Measurements from ENCODE around the gene PNPLA3. TPM values are rescaled to one million over a fixed set of nuclear protein-coding genes. Genes with fewer than 3 reads are reported as not detected.
A peak's percentile ranks its signal among the peaks of the same experiment; 100 is the strongest.

Gene PNPLA3
- total and polyA plus RNA-seq, 2 of the 4 experiments (the other 2 are of a cell fraction) = 3.6 to 7.5 TPM

DNA sequence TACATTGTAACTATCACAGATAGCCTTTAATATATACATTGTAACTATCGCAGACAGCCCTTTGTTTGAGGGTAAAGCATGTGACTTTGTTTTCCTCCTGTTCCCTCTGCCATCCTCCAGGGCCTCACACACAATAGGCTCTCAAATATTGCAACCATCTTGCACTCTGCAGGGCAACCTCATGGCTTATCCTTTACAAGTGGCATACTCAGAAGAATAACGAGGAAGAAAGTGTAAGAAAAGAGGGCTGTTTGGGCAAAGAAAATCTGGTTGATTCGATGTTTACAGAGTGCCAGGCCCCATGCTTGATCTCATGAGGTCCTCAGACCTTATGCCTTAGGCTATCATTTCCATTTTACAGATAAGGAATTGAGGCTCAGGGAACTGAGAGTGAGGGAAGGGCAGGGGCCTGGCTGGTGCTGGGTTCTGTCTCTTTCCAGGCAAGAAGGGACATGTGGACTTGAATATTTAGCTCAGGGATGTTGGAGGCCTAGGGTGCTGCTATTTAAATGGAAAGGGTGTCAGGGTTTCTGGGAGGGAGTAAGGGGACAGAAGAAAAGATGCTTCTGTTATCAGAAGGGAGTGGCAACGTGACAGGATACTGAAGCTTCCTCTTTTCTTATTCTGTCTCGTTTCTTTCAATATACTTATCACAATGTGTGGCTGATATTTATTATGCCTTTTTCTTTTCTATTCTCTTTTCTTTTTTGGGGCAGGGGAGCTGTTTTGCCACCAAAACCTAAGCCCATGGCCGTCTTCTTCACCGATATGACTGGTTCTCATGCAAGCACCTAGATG, 30.6 kb downstream of the PNPLA3 start:
- DNase-seq = no peak
- intact Hi-C loops (cut with micrococcal nuclease) = no loop called here

More for the DNA sequence above, 30.6 kb downstream of the PNPLA3 start:
- Histone ChIP-seq H3K9me1 (ENCODE audit: insufficient read depth, low read length) (peaks cover 4% of the 10 kb centered on the region; the same call in 1 of the 2 replicates), H2AFZ (replicated peaks; ENCODE audit: low read length, poor library complexity) (peak overlapping the region; percentile 92), H2BK120ac (ENCODE audit: low read depth, low read length) (no peak overlapping the region), H2BK15ac (ENCODE audit: low read depth, low read length) (no peak overlapping the region), H3K27ac (ENCODE audit: insufficient read depth, low read length) (peak overlapping the region; percentile 79; the same call in 1 of the 2 replicates), H2AK5ac (ENCODE audit: low read depth, low read length) (0 out of 2 replicates have a peak overlapping the region, but pooled peaks have one; percentile 16), H4K5ac (ENCODE audit: low read depth, low read length) (no peak overlapping the region), H3K56ac (ENCODE audit: extremely low read depth, insufficient read depth, low read length) (no peak overlapping the region), H3K14ac (replicated peaks; ENCODE audit: low read depth, low read length) (peak overlapping the region; percentile 84; the same call in 1 of the 2 replicates), H3K4me1 (ENCODE audit: control insufficient read depth, insufficient read depth, low read length) (peaks cover 7% of the 10 kb centered on the region), H4K20me1 (ENCODE audit: insufficient read depth, low read length) (no peaks in the 10 kb centered on the region; the same call in 1 of the 2 replicates), H3K18ac (ENCODE audit: low read depth, low read length) (no peak overlapping the region), H4K8ac (ENCODE audit: low read depth in 2 of 2, low read length in 2 of 2) (peak overlapping the region; percentile 48 to 99), H3K4ac (ENCODE audit: low read depth, low read length) (peak overlapping the region; percentile 87), H3K36me3 (ENCODE audit: control insufficient read depth, insufficient read depth, low read length) (no peaks in the 10 kb centered on the region; the same call in 1 of the 2 replicates), H3K9me3 (ENCODE audit: control insufficient read depth, insufficient read depth, low read length) (no peaks in the 10 kb centered on the region), H3K27me3 (ENCODE audit: control insufficient read depth, insufficient read depth, low read length) (no peaks in the 10 kb centered on the region), H3K9ac (ENCODE audit: low read depth, low read length) (peak overlapping the region; percentile 87), H3K23ac (ENCODE audit: low read depth, low read length) (peak overlapping the region; percentile 85; the same call in 1 of the 2 replicates), H4K91ac (ENCODE audit: insufficient read depth, low read depth, low read length) (no peak overlapping the region), H3K79me1 (ENCODE audit: low read depth in 1 of 2, low read length in 2 of 2) (peaks cover 21 to 42% of the 10 kb centered on the region in 2 experiments), H2AK9ac (replicated peaks; ENCODE audit: low read depth, low read length, poor library complexity) (peak overlapping the region; percentile 77), H2BK5ac (ENCODE audit: low read depth, low read length, poor library complexity, severe bottlenecking) (no peak overlapping the region), H3K4me3 (ENCODE audit: insufficient read depth, low read depth, low read length) (peak overlapping the region; percentile 93), H2BK20ac (ENCODE audit: low read depth, low read length) (no peak overlapping the region), H3K4me2 (ENCODE audit: low read depth, low read length) (peak overlapping the region; percentile 94)
- POLR2A ChIA-PET (ENCODE audit: unreplicated experiment) = no interaction called here
- WGBS, 2 experiments (ENCODE audit: extremely low coverage in 2 of 2, insufficient read length in 1 of 2) = no CpG with 5 or more reads among the region's 7 CpGs
- ATAC-seq (ENCODE audit: low read depth) = no peak
- BruUV-seq (replicated peaks) = no TSS peak
- dilution Hi-C loops (cut with HindIII; ENCODE audit: low sequenced_read_pairs, unreplicated experiment) = no loop called here
- TF ChIP-seq SMC3 (IDR thresholded peaks at IDR 0.05; ENCODE audit: low read depth, low read length) = no peak
- no peak for TF ChIP-seq FOS (IDR thresholded peaks at IDR 0.05; ENCODE audit: low read depth, low read length)
- TF ChIP-seq, protein P1, sequence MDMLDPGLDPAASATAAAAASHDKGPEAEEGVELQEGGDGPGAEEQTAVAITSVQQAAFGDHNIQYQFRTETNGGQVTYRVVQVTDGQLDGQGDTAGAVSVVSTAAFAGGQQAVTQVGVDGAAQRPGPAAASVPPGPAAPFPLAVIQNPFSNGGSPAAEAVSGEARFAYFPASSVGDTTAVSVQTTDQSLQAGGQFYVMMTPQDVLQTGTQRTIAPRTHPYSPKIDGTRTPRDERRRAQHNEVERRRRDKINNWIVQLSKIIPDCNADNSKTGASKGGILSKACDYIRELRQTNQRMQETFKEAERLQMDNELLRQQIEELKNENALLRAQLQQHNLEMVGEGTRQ (IDR thresholded peaks at IDR 0.05; ENCODE audit: low read depth, low read length) = no peak
- TF ChIP-seq RFX5 (IDR thresholded peaks at IDR 0.05; ENCODE audit: low read depth, low read length) = no peak
- TF ChIP-seq, protein P2, sequence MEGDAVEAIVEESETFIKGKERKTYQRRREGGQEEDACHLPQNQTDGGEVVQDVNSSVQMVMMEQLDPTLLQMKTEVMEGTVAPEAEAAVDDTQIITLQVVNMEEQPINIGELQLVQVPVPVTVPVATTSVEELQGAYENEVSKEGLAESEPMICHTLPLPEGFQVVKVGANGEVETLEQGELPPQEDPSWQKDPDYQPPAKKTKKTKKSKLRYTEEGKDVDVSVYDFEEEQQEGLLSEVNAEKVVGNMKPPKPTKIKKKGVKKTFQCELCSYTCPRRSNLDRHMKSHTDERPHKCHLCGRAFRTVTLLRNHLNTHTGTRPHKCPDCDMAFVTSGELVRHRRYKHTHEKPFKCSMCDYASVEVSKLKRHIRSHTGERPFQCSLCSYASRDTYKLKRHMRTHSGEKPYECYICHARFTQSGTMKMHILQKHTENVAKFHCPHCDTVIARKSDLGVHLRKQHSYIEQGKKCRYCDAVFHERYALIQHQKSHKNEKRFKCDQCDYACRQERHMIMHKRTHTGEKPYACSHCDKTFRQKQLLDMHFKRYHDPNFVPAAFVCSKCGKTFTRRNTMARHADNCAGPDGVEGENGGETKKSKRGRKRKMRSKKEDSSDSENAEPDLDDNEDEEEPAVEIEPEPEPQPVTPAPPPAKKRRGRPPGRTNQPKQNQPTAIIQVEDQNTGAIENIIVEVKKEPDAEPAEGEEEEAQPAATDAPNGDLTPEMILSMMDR (conservative IDR thresholded peaks at IDR 0.05; ENCODE audit: low read depth, low read length) = no peak
- TF ChIP-seq CEBPB (IDR thresholded peaks at IDR 0.05; ENCODE audit: low read depth, low read length) = no peak
- TF ChIP-seq RCOR1 (IDR thresholded peaks at IDR 0.05; ENCODE audit: insufficient replicate concordance, low read length) = no peak
- TF ChIP-seq NFE2L2 (IDR thresholded peaks at IDR 0.05; ENCODE audit: low read depth, low read length) = no peak
- TF ChIP-seq RAD21 (IDR thresholded peaks at IDR 0.05; ENCODE audit: low read length) = no peak
- no peak for TF ChIP-seq MXI1 (IDR thresholded peaks at IDR 0.05; ENCODE audit: borderline replicate concordance, low read depth, low read length)
- CTCF ChIA-PET = interaction anchor here (1.8 kb wide), 1 partner anchor 8 kb away, joined by 7 read pairs; no protein-coding TSS in a partner anchor
- in situ Hi-C loops (cut with MboI; ENCODE audit: low sequenced_read_pairs) = no loop called here
